ENCODE results near the gene PTPRG. TPM values are rescaled to one million over a fixed set of nuclear protein-coding genes. Genes with fewer than 3 reads are reported as not detected.
A peak's percentile ranks its signal among the peaks of the same experiment; 100 is the strongest.

Gene PTPRG
- total and polyA plus RNA-seq, 2 experiments from 2014 or later, result 24.4 to 131 TPM

GRCh38 chr3:61730056-61730455 is 168.7 kb downstream of the PTPRG start (continued):
- TF ChIP-seq EZH2phosphoT487 (IDR thresholded peaks at IDR 0.05; ENCODE audit: unreplicated experiment) (no peak), ZNF462 (CRISPR knock-in tag; IDR thresholded peaks at IDR 0.05) (no peak), ZNF331 (CRISPR knock-in tag; IDR thresholded peaks at IDR 0.05; ENCODE audit: low read depth) (no peak)

- H3K27me3 ChIP-seq (ENCODE audit: insufficient read depth), result no peaks in the 10 kb centered on the region
- H3K4me1 ChIP-seq (ENCODE audit: insufficient read depth), result peaks cover 62% of the 10 kb centered on the region
- peaks cover 11% of the 10 kb centered on the region; the same call in 1 of the 2 replicates for H4K20me1 ChIP-seq (replicated peaks; ENCODE audit: insufficient read depth)
- H3K79me2 ChIP-seq (replicated peaks; ENCODE audit: insufficient read depth), result peaks cover 97% of the 10 kb centered on the region
- H3K4me3 Mint-ChIP-seq, result no peak overlapping the region
- peak overlapping the region; percentile 58; the same call in 1 of the 2 replicates for H3K27ac Mint-ChIP-seq
- H3F3A ChIP-seq (replicated peaks; ENCODE audit: low read depth), result no peaks in the 10 kb centered on the region
- no peak for DNase-seq (ENCODE audit: low spot score)
- no peak overlapping the region for H3K4me2 ChIP-seq
- H3K4me1 Mint-ChIP-seq, result peaks cover 60% of the 10 kb centered on the region
- no peak overlapping the region for H2AFZ ChIP-seq
- H3K9me2 ChIP-seq (ENCODE audit: insufficient read depth), result no peaks in the 10 kb centered on the region
- H3K27me3 Mint-ChIP-seq (ENCODE audit: insufficient read depth, low read depth, poor library complexity), result no peaks in the 10 kb centered on the region
- H3K9me3 Mint-ChIP-seq, result no peaks in the 10 kb centered on the region
- H3K27ac ChIP-seq (ENCODE audit: low read depth), result no peak overlapping the region
- H3K36me3 Mint-ChIP-seq (ENCODE audit: low read depth), result 0 out of 3 replicates have a peak, but pooled peaks cover 4% of the 10 kb centered on the region
- ATAC-seq, result no peak
- no peak overlapping the region for H3K4me3 ChIP-seq
- no peaks in the 10 kb centered on the region for H3K36me3 ChIP-seq (ENCODE audit: insufficient read depth)
- TF ChIP-seq EZH2 (IDR thresholded peaks at IDR 0.05; ENCODE audit: low read depth, unreplicated experiment) (no peak), NANOG (IDR thresholded peaks at IDR 0.05; ENCODE audit: borderline replicate concordance) (no peak), ZNF331 (CRISPR knock-in tag; IDR thresholded peaks at IDR 0.05; ENCODE audit: low read depth) (no peak), REST (IDR thresholded peaks at IDR 0.05; ENCODE audit: unreplicated experiment) (no peak), ZNF114 (CRISPR knock-in tag; IDR thresholded peaks at IDR 0.05) (no peak), CTCF (conservative IDR thresholded peaks at IDR 0.05; ENCODE audit: low read depth in 2 of 2) (no peak)
Observed at GRCh38 chr3:61730577-61731231, 169.3 kb downstream of the PTPRG start.

Measured in GM23338 (cell line).